Limb (tissue), 2 donors: ENCODE measurements around the gene FANCI.

Experiments used
- DNase-seq, 2 donors: peaks; one replicate each; pipeline ENCODE4 v3.0.0-alpha.2; 2016; ENCODE audit errors: extremely low spot score in 2 of 2

Gene FANCI

DNA sequence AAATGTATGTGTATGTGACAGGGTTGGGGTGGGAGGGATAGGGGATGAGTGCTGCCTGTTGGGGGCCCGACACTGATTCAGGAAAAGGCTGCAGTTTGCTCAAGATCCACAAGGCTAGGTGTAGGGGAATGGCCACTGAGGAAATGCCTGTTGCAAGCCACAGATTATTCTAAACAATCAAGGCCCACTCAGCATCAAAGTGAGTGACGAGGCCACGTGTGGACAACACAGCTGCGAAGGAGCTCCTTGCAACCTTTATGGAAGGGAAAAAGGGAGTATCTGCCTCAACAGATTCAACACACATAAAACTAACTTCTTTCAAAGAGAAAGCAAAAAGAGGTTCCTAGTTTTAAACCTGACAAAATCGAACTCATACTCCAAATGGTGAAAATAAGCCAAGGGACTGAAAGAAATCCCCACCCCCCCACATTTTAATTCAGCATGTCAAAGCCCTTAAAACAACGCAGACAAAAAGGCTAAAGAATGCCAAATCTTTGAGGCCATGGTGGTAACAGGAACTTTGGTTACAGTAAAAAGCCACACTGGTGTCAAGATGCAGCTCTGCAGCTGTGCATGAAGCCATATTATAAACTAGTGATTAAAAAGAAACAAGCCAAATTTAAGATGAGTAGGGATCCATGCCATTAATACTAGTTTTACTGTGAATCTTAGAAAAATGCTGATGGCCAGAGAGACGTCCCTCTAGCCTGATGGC lies 87.3 kb downstream of the FANCI start:
- DNase-seq: no peak

DNA sequence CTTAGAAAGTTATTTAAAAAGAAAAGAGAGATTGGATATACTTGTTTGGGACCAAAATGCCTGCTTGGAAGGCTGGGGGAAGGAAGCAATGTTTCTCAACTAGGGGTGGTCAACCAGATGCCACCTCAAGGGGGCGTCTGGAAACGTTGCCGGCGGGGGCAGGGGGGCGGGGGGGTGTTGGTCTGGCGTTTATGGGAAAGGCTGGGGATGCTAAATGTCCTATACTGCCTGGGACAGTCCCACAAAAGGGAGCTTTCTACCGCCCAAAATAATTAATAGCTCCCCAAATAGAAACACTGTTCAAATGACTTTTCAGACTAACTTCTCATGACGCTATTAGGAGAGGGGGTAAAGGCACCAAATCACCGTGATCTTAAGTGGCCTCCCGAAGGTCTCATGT lies 88.7 kb downstream of the FANCI start:
- DNase-seq: peak in 1 of 2 donors; percentile 3

GRCh38 chr15:89333011-89333860 lies 89.5 kb downstream of the FANCI start:
- DNase-seq: no peak

GRCh38 chr15:89333959-89334509 lies 90.3 kb downstream of the FANCI start:
- peak in 1 of 2 donors; percentile 47 for DNase-seq

DNA sequence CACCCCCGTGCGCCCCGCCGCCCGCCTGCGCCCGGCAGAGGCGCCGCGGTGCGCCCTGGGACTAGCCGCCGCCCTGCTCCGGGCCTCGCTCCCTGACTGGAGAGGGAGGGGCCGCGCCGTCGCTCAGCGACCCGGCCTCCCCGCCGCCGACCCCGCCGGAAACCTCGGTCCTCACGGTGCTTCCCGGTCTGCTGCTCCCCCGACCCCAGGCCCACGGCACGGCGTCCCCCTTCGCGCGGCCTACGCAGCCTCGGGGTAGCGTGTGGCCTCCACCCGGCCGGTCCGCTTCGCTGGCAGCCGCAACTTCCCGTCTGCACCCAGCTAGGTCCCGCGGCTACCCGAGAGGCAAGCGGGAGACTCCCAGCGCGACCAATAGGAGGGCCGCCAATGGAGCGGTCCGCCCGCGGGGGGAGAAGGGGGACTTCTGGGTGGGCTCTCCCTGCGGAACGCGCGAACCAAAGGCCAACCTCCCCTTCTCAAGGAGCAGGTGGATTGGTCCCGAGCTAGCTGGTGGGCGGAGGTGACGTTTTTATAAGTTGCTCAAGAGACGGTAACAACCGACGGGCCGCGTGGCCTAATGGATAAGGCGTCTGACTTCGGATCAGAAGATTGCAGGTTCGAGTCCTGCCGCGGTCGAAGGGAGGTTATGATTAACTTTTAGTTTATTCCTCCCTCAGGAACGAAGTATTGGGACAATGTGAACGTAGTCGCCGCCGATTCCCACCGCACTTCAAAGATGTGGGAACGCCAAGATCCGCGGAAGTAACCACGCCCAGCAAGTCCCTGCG lies 90.9 kb downstream of the FANCI start, which contains the start of gene POLG:
Gene POLG (minus strand): TSS at position 315 of the 788 bp plus-strand sequence. CDS start 1,070 bp downstream, outside the sequence.
- peak; percentile 98 to 99 for DNase-seq

DNA sequence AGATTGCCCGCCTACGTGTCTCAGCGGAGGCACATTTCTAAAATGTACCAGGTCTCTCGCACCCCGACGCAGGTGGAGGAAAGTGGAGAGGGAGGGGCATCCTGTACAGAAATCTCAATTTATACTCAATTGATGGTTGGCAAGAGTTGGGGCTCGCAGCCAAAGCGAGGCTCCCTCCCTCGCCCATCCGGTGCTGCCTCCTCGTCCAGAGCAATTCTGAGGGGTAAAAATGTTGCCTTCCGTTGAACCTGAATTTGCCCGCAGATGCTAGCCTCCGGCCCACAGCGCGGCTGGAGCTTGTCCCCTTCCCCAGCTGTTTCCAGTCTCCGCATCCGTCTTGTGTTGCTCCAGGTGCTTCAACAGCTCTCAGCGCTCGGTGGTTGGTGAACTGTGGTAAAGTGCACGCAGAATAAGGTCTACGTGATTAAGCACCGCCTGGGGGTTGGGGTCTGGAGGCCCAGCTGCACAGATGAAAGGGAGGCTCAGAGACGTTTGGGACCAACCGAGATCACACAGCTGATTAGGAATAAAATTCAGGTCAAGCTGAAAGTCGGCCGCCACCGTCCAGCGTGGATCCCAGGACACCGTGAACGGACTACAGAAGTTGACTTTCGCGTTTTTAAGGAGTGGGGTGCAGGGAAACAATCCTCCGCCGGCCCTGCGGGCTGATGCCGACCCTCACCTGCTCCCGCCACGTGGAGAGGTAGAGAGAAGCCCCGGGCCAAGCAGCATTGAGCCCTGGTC lies 91.7 kb downstream of the FANCI start:
- no peak for DNase-seq

DNA sequence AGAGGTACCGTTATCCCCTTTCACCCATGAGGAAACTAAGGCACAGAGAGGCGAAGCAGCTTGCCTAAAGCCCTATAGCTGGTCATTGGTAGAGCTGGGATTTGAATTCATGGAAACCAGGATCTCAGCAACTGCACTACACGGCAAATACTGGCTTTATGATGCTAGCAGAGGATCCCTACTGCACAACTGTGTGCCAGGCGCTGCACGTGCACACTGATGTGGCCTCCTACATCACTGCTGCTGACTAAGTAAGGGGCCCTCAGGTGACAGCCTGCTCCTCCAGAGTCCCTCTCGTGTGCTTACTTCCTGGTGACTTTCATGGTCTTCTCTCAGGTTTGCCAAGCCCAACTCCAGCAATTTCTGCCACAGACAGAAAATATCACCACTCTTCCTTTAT lies 94.3 kb downstream of the FANCI start:
- DNase-seq: no peak

DNA sequence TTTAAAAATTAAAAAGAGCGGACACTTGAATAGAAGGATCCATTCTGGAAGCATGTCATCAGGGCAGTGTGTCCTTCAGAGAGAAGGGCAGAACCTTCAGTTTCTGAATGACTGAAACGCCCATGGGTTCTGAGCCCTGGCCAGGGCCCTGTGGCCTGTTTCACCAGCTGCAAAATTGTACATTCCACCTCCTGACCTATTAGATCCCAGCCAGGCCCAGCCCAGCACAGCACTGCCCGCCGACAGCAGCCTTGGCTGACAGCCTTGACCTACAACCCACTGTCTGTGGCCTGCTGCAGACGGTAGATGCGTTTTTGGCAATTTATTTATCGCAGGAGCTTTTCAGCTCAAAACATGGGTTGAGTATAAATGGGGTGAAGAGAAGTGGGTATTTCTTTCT lies 96.8 kb downstream of the FANCI start:
- DNase-seq: no peak

DNA sequence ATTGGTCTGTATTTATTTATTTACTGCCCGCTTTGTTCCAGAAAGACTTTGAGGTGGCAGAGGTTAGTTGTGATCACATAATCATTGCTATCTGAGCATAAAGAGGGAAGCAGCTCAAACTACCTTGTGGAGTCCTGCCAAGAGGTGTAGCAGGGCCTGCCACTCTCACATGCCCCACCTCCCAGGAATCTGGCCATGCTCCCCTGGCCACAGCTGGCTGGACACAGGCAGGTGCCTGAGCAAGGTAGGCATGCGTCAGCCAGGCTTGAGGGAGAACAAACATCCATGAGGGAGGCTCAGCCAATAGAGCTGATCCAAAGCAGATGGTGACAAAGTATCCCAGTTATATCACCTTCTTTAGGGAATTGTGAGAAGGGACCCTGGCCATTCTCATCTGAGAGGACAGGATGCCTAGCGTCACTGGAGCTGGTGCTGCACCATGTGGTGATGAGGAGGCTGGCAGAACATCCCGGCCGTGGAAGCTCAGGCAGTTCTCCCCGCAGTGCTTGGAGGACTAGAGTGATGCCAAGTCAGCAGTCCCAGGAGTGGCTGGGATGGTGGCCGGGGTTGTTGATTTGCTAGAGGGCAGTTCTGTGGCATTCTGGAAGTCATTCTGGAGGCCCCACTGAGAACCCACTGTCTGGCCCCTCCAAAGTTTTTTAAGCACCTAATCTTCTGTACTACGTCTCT lies 97.7 kb downstream of the FANCI start:
- no peak for DNase-seq

DNA sequence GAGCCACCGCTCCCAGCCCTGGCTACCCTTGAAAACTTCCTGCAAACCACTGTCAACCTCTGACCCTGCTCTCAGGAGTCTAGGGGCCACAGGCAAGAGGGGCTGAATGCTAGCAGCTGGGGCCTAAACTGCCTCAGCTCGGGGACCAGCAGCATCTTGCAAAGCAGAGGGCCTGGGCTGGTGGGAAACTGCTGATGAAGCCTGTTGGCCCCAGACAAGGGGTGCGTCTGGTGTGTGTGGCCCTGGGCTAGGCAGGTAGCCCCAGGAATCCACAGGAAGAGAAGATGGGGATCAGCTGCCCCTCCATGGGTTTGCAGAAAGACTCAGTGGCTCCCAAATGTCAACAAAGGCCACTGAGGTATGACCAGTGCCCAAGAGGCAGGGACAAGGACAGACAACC lies 99.1 kb downstream of the FANCI start:
- no peak for DNase-seq

DNA sequence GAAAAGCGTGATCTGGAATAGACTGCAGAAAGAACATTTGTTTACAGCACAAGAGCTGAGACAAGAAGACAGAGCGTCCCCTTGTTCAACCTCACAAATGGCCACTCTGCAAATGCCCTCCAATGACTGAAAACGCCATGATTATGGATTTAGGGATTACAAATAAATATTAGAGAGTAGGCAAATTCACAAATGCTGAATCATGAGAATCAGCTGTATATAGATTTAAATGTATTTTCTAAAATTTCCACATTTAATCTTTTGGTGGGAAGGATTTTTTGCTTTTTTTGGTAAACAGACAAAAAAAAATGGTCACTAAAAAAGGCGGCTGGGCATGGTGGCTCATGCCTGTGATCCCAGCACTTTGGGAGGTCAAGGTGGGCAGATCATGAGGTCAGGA lies 101.5 kb downstream of the FANCI start:
- no peak for DNase-seq

DNA sequence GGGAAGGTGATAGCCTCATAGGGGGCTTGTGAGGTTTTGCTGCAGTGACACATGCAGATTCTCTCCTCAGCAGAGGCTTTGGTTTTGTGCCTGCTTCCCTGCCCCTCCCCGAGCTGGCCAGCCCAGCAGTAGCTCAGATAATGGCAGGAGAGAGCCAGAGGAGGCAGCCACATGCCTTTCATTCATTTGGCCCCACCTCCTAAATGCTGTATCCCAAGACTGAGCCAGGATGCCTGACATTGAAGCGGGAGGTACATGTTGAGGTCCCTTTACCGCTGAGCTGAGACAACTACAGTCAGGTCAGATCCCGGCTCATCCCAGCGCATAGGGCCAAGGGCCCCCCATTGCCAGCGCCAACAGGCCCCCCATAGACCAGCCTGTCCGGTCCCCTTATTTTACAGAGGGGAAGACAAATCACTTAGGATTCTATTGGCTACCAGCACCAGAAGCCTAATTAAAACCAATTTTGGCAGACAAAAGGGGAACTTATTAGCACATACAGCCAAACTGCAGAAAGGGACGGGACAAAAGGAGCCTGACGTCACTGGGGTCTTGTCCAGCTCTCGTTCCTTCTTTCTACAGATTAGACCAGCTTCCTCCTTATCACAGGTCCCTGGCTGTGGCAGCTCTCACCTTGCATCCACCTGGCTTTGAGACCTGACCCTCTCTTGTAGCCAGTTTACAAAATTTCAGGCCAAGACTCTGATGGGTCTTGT lies 102.9 kb downstream of the FANCI start:
- no peak for DNase-seq

GRCh38 chr15:89349206-89349558 lies 105.4 kb downstream of the FANCI start:
- DNase-seq: no peak

DNA sequence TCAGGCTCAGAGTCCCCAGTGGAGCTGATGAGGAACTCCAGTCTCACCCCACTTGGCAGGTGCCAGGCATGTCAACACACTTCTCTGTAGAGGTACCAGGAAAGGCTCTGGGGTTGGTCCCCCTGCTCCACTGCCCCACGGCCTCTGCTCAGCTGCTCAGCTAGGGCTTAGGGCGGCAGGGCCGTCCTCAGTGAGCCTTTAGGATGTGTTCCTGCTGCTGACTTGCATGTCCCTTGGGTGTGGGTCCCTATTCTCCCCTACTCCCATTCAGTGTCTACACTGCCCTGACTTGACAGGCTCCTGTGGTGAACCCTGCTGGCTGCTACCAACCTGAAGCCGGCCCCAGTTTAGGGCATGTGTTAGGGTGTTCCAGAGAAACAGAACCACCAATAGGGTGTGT lies 108.7 kb downstream of the FANCI start:
- no peak for DNase-seq

DNA sequence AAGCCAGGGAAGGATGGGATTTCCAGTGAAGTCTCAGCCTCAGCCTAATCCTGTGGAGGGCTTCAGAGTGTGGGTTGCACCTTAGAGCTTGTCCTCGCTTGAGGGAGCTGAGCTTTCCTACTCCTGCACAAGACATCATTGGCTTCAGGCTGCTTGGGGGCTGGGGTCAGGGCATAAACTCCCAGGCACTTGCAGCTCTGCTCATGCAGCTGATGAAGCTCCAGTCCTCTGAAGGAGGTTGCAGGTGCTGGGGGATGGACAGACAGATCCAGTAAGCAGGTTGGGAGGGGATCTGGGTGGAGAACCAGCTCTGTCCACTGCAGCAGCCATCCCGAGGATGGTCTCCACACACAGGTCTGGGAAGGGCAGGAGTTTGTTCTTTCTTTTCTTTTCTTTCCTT lies 110.2 kb downstream of the FANCI start:
- DNase-seq: no peak

DNA sequence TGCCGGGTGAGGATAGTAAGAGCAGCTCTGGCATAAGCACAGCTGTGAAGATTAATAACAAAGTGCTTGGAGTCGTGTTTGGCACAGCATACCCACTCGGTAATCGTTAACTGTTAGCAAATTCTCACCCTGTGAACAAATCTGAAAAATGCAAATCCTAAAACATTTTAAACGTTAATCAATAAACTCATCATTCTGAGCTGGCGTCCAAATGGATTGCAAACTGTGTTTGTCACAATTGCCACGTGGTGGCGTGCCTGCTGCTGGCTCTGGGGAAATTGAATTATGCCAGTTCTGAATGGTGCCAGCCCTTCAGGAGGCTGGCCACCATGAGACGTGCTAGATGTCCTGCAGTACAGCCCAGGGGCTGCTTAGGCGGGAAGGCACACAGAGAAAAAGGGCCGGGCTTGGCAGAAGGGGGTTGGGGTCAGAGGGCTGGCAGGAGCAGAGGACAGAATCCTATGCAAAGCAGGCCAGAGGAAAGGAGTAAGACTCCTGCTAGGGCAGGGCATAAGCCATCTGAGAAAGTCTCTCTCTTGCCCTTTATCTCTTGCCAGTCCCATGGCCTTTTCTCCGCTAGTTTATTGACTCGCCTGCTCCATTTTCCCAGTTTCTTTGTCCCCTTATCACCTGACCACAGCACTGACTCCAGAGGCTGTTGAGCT lies 113.0 kb downstream of the FANCI start:
- DNase-seq: no peak

DNA sequence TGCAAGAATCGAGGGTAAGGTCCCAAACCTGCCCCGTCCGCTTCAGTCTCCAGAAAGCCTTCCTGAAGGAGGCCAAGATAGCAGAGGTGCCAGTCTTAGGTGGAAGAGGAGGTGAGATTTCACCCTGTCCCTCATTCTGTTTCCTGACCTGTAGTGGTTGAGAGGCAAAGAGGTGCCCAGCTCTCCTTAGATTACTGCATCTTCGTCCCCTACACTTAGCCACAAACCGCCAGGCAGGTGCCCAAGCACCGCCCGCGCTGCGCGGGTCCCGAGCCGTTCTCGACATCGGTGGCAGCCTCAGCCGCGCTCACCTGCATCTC lies 114.6 kb downstream of the FANCI start:
- no peak for DNase-seq

- peak; percentile 79 to 89 for DNase-seq
Measured at GRCh38 chr15:89358755-89359439, 115.1 kb downstream of the FANCI start.
